ENCODE results near the gene LIN9. TPM values are rescaled to one million over a fixed set of nuclear protein-coding genes. Genes with fewer than 3 reads are reported as not detected.

Gene LIN9
- total and polyA plus RNA-seq, 5 donors from 2014 or later: 3.1 to 6.7 (median 4.3) TPM

DNA sequence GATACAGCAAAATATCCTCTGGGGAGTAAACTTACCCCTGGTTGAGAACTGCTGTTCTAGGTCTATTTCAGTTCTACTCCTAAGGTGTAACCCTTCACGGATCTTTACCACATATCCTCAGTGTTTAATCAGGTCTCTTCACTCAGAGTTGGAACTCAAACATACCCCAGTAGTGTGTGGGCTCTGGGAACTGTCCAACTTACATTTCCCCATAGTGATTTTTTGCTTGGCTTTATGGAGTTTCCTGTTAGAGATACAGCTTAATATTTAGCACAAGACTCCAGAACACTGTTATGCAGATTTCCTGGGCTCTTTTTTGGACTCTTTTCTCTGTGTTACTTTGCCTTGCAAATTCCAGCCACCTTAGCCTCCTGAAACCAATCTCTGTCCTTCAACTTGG is 26.7 kb upstream of the LIN9 start:
- Histone ChIP-seq H3K36me3 (ENCODE audit: control insufficient read depth, insufficient read depth, low read length) (no peaks in the 10 kb centered on the region), H3K4me3 (ENCODE audit: low read depth, low read length) (no peak overlapping the region), H3K4me1 (ENCODE audit: control insufficient read depth, insufficient read depth, low read length, poor library complexity, severe bottlenecking) (peaks cover 5% of the 10 kb centered on the region), H3K27ac (ENCODE audit: insufficient read depth, low read length, poor library complexity, severe bottlenecking) (no peak overlapping the region), H3K9me3 (ENCODE audit: control insufficient read depth in 2 of 2, low read length in 2 of 2) (no peaks in the 10 kb centered on the region), H3K27me3 (ENCODE audit: control insufficient read depth, insufficient read depth, low read length) (no peaks in the 10 kb centered on the region)
- H3K27me3 Mint-ChIP-seq: no peaks in the 10 kb centered on the region
- ATAC-seq (ENCODE audit: low read depth in 2 of 2) (no peak), DNase-seq (no peak)
- H3K9me3 Mint-ChIP-seq: peaks cover 0 to 6% (median 0%) of the 10 kb centered on the region in 7 donors
- peaks cover 5 to 18% (median 9%) of the 10 kb centered on the region in 4 donors for H3K4me1 Mint-ChIP-seq
- H3K27ac Mint-ChIP-seq: no peak overlapping the region
- peaks cover 7% of the 10 kb centered on the region for H3K36me3 Mint-ChIP-seq
- peak overlapping the region in 1 of 4 donors; percentile 25 for H3K4me3 Mint-ChIP-seq

DNA sequence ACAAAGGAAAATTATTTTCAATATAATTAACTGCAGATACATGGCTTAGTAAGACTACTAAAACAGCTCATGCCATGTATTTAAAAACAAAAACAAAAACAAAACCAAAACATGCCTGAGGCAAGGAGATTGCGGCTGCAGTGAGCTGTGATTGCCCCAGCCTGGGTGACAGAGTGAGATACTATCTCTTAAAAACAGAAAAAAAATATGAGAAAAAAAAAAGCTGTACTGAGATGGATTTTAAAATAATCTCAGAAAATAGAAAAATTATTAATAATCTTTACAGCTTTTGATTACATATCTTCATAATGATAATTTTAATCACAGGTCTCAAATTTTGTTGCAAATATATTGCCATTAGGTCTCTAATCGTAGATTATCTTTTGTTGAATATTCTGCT is 24.0 kb upstream of the LIN9 start:
- H3K4me3 ChIP-seq (ENCODE audit: low read depth, low read length): peak overlapping the region; percentile 66
- Mint-ChIP-seq H3K27me3 (no peaks in the 10 kb centered on the region), H3K4me1 (peaks cover 5 to 18% (median 9%) of the 10 kb centered on the region in 4 donors), H3K27ac (peak overlapping the region; percentile 65 to 83 (median 74)), H3K36me3 (no peaks in the 10 kb centered on the region), H3K4me3 (peak overlapping the region; percentile 31 to 71 (median 52)), H3K9me3 (no peaks in the 10 kb centered on the region)
- no peaks in the 10 kb centered on the region for H3K27me3 ChIP-seq (ENCODE audit: control insufficient read depth, insufficient read depth, low read length)
- H3K9me3 ChIP-seq (ENCODE audit: control insufficient read depth in 2 of 2, low read length in 2 of 2): no peaks in the 10 kb centered on the region
- H3K36me3 ChIP-seq (ENCODE audit: control insufficient read depth, insufficient read depth, low read length): no peaks in the 10 kb centered on the region
- no peak overlapping the region for H3K27ac ChIP-seq (ENCODE audit: insufficient read depth, low read length, poor library complexity, severe bottlenecking)
- ATAC-seq (ENCODE audit: low read depth in 2 of 2): no peak
- peaks cover 5% of the 10 kb centered on the region for H3K4me1 ChIP-seq (ENCODE audit: control insufficient read depth, insufficient read depth, low read length, poor library complexity, severe bottlenecking)
- no peak for DNase-seq

DNA sequence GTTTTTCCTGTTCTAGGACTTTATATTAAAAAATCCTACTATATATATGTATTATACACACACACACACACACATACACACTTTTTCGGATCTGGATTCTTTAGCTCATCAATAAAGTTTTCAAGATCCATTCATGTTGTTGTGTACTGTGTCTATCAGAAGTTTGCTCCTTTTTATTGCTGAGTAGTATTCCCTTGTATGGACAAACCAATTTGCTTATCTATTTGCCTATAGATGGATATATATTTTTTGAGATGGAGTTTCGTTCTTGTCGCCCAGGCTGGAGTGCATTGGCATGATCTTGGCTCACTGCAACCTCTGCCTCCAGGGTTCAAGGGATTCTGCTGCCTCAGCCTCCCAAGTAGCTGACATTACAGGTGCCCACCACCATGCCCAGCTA is 20.3 kb upstream of the LIN9 start:
- Mint-ChIP-seq H3K4me1 (peaks cover 4 to 10% (median 7%) of the 10 kb centered on the region in 4 donors), H3K9me3 (no peaks in the 10 kb centered on the region), H3K27me3 (peaks cover 18% of the 10 kb centered on the region), H3K27ac (no peak overlapping the region), H3K4me3 (no peak overlapping the region), H3K36me3 (no peaks in the 10 kb centered on the region)
- Histone ChIP-seq H3K27me3 (ENCODE audit: control insufficient read depth, insufficient read depth, low read length) (peaks cover 2% of the 10 kb centered on the region), H3K36me3 (ENCODE audit: control insufficient read depth, insufficient read depth, low read length) (no peaks in the 10 kb centered on the region), H3K4me1 (ENCODE audit: control insufficient read depth, insufficient read depth, low read length, poor library complexity, severe bottlenecking) (peaks cover 5% of the 10 kb centered on the region), H3K27ac (ENCODE audit: insufficient read depth, low read length, poor library complexity, severe bottlenecking) (no peak overlapping the region), H3K4me3 (ENCODE audit: low read depth, low read length) (no peak overlapping the region), H3K9me3 (ENCODE audit: control insufficient read depth in 2 of 2, low read length in 2 of 2) (no peaks in the 10 kb centered on the region)
- ATAC-seq (ENCODE audit: low read depth in 2 of 2) (no peak), DNase-seq (no peak)

DNA sequence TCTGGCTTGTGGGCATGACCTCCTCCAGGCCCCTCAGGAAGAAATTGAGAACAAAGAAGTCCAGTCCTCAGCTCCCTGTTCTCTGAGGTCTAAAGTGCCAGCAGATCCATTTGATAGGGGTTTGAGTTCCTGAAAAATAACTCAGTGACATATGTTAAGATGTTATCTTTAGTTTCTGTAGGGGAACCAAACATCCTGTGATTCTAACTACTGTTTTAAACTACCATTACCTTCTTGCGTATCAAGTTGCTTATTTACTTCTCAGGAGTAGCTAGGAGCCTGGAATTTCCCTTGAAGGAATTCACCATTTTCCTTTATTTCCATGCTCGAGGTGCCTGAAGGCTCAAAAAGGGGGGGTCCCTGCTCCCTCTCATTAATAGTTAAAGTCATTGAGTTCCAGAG is 18.8 kb upstream of the LIN9 start:
- ATAC-seq (ENCODE audit: low read depth in 2 of 2) (no peak), DNase-seq (no peak)
- Mint-ChIP-seq H3K4me3 (no peak overlapping the region), H3K27me3 (peaks cover 19% of the 10 kb centered on the region), H3K27ac (no peak overlapping the region), H3K4me1 (peaks cover 0 to 4% (median 1%) of the 10 kb centered on the region in 4 donors), H3K9me3 (no peaks in the 10 kb centered on the region), H3K36me3 (no peaks in the 10 kb centered on the region)
- Histone ChIP-seq H3K4me3 (ENCODE audit: low read depth, low read length) (no peak overlapping the region), H3K9me3 (ENCODE audit: control insufficient read depth in 2 of 2, low read length in 2 of 2) (no peaks in the 10 kb centered on the region), H3K27ac (ENCODE audit: insufficient read depth, low read length, poor library complexity, severe bottlenecking) (no peak overlapping the region), H3K4me1 (ENCODE audit: control insufficient read depth, insufficient read depth, low read length, poor library complexity, severe bottlenecking) (no peaks in the 10 kb centered on the region), H3K27me3 (ENCODE audit: control insufficient read depth, insufficient read depth, low read length) (peaks cover 2% of the 10 kb centered on the region), H3K36me3 (ENCODE audit: control insufficient read depth, insufficient read depth, low read length) (no peaks in the 10 kb centered on the region)

DNA sequence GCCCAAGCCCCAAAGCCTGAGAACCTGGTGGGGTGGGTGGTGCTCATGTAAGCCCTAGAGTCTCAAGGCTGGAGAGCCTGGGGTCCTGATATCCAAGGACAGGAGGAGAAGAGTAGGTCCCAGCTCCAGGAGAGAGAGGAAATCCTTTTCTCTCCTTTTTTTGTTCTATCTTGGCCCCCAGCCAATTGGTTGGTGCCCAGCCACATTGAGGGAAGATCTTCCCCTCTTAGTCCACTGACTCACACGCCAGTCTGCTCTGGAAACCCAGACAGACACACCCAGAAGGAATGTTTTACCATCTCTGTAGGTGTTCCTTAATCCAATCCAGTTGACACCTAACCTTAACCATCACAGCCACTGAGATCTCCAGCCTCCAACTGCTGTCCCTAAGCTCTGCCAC is 16.2 kb upstream of the LIN9 start:
- DNase-seq (no peak), ATAC-seq (ENCODE audit: low read depth in 2 of 2) (no peak)
- peaks cover 33% of the 10 kb centered on the region for H3K27me3 Mint-ChIP-seq

DNA sequence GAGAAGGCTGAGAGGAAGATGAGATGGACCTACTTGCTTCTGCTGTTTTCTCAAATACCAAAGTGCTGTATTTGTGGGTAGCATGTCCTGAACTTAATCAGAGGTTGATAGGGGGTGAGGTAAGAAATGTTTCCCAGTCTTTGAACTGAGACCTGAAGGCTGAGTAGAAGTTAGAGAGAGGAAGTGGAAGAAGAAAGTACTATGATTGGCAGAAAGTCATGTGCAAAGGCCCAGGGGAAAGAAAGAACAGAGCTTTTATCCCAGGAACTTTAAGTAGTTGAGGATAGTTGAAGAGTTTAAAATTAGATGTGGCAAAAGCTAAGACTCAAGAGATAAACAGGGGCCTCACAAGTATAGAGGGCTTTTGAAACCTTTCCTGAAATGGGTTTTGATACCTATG is 15.5 kb upstream of the LIN9 start:
- H3K36me3 ChIP-seq (ENCODE audit: control insufficient read depth, insufficient read depth, low read length): no peaks in the 10 kb centered on the region
- H3K4me1 ChIP-seq (ENCODE audit: control insufficient read depth, insufficient read depth, low read length, poor library complexity, severe bottlenecking): no peaks in the 10 kb centered on the region
- H3K27me3 ChIP-seq (ENCODE audit: control insufficient read depth, insufficient read depth, low read length): peaks cover 2% of the 10 kb centered on the region
- H3K27me3 Mint-ChIP-seq: peaks cover 38% of the 10 kb centered on the region
- H3K4me3 ChIP-seq (ENCODE audit: low read depth, low read length): no peak overlapping the region
- peaks cover 0 to 2% (median 0%) of the 10 kb centered on the region in 7 donors for H3K9me3 Mint-ChIP-seq
- ATAC-seq (ENCODE audit: low read depth in 2 of 2): no peak
- no peaks in the 10 kb centered on the region for H3K4me1 Mint-ChIP-seq
- no peak for DNase-seq
- no peak overlapping the region for H3K4me3 Mint-ChIP-seq
- no peak overlapping the region for H3K27ac ChIP-seq (ENCODE audit: insufficient read depth, low read length, poor library complexity, severe bottlenecking)
- H3K27ac Mint-ChIP-seq: no peak overlapping the region
- no peaks in the 10 kb centered on the region for H3K9me3 ChIP-seq (ENCODE audit: control insufficient read depth in 2 of 2, low read length in 2 of 2)
- H3K36me3 Mint-ChIP-seq: no peaks in the 10 kb centered on the region

More for the DNA sequence above, 16.2 kb upstream of the LIN9 start:
- Mint-ChIP-seq H3K9me3 (peaks cover 0 to 2% (median 0%) of the 10 kb centered on the region in 7 donors), H3K4me1 (no peaks in the 10 kb centered on the region), H3K4me3 (no peak overlapping the region), H3K36me3 (no peaks in the 10 kb centered on the region), H3K27ac (no peak overlapping the region)
- Histone ChIP-seq H3K9me3 (ENCODE audit: control insufficient read depth in 2 of 2, low read length in 2 of 2) (no peaks in the 10 kb centered on the region), H3K27ac (ENCODE audit: insufficient read depth, low read length, poor library complexity, severe bottlenecking) (no peak overlapping the region), H3K4me1 (ENCODE audit: control insufficient read depth, insufficient read depth, low read length, poor library complexity, severe bottlenecking) (no peaks in the 10 kb centered on the region), H3K4me3 (ENCODE audit: low read depth, low read length) (no peak overlapping the region), H3K36me3 (ENCODE audit: control insufficient read depth, insufficient read depth, low read length) (no peaks in the 10 kb centered on the region), H3K27me3 (ENCODE audit: control insufficient read depth, insufficient read depth, low read length) (peaks cover 2% of the 10 kb centered on the region)

DNA sequence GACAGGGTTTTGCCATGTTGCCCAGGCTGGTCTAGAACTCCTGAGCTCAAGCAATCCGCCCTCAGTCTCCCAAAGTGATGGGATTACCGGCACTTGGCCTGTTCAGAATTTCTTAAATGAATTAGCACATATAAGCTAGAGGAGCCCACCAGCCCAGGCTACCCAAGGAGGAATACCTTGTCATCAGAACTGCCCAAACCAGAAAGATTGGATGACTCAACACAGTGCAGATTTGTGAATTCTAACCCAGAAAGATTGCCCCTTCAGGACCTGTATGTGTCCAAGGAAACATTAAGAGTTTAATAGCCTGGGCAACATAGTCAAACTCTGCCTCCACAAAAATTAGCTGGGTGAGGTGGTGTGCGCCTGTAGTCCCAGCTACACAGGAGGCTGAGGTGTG is 14.0 kb upstream of the LIN9 start:
- no peaks in the 10 kb centered on the region for H3K36me3 ChIP-seq (ENCODE audit: control insufficient read depth, insufficient read depth, low read length)
- Mint-ChIP-seq H3K36me3 (no peaks in the 10 kb centered on the region), H3K9me3 (peaks cover 0 to 2% (median 0%) of the 10 kb centered on the region in 7 donors), H3K27me3 (peaks cover 38% of the 10 kb centered on the region), H3K4me3 (no peak overlapping the region), H3K27ac (no peak overlapping the region), H3K4me1 (no peaks in the 10 kb centered on the region)
- DNase-seq (no peak), ATAC-seq (ENCODE audit: low read depth in 2 of 2) (no peak)
- H3K27ac ChIP-seq (ENCODE audit: insufficient read depth, low read length, poor library complexity, severe bottlenecking): no peak overlapping the region
- no peaks in the 10 kb centered on the region for H3K4me1 ChIP-seq (ENCODE audit: control insufficient read depth, insufficient read depth, low read length, poor library complexity, severe bottlenecking)
- no peaks in the 10 kb centered on the region for H3K9me3 ChIP-seq (ENCODE audit: control insufficient read depth in 2 of 2, low read length in 2 of 2)
- H3K27me3 ChIP-seq (ENCODE audit: control insufficient read depth, insufficient read depth, low read length): peaks cover 4% of the 10 kb centered on the region
- H3K4me3 ChIP-seq (ENCODE audit: low read depth, low read length): no peak overlapping the region

DNA sequence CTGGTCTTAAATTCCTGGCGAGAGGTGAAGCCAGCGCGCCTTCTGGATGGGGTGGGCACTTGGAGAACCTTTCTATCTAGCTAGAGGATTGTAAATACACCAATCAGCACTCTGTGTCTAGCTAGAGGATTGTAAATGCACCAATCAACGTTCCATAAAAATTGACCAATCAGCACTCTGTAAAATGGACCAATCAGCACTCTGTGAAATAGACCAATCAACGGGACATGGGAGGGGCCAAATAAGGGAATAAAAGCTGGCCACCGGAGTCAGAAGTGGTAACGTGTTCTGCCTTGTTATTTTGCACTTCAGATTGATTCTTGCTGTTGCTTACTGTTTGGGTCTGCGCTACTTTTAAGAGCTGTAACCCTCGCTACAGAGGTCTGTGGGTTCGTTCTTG is 12.0 kb upstream of the LIN9 start:
- no peaks in the 10 kb centered on the region for H3K36me3 ChIP-seq (ENCODE audit: control insufficient read depth, insufficient read depth, low read length)
- no peak overlapping the region for H3K4me3 ChIP-seq (ENCODE audit: low read depth, low read length)
- H3K27ac ChIP-seq (ENCODE audit: insufficient read depth, low read length, poor library complexity, severe bottlenecking): no peak overlapping the region
- peaks cover 36% of the 10 kb centered on the region for H3K27me3 Mint-ChIP-seq
- no peak overlapping the region for H3K4me3 Mint-ChIP-seq
- ATAC-seq (ENCODE audit: low read depth in 2 of 2) (no peak), DNase-seq (no peak)
- no peaks in the 10 kb centered on the region for H3K4me1 Mint-ChIP-seq
- peaks cover 0 to 2% (median 0%) of the 10 kb centered on the region in 7 donors for H3K9me3 Mint-ChIP-seq
- no peak overlapping the region for H3K27ac Mint-ChIP-seq
- H3K4me1 ChIP-seq (ENCODE audit: control insufficient read depth, insufficient read depth, low read length, poor library complexity, severe bottlenecking): no peaks in the 10 kb centered on the region
- H3K36me3 Mint-ChIP-seq: no peaks in the 10 kb centered on the region
- H3K27me3 ChIP-seq (ENCODE audit: control insufficient read depth, insufficient read depth, low read length): peaks cover 8% of the 10 kb centered on the region
- no peaks in the 10 kb centered on the region for H3K9me3 ChIP-seq (ENCODE audit: control insufficient read depth in 2 of 2, low read length in 2 of 2)
